Pulmonary artery endothelial cell (primary cell): ENCODE data around the gene LRRC57. TPM values are rescaled to one million over a fixed set of nuclear protein-coding genes. Genes with fewer than 3 reads are reported as not detected.

Experiments
- DNase-seq: peaks from one replicate; pipeline ENCODE4 v3.0.0-alpha.2; 2011; ENCODE audit warnings: low read depth, low spot score
- total RNA-seq: library from RNA; depleted of rRNA; stranded (reverse); fragments of >200 nt; gene quantifications from 2 replicates; pipeline ENCODE4 v1.2.3, GENCODE V29; 2014

The LRRC57 gene
- total RNA-seq, 1 donor from 2014 or later = 16.0 TPM

DNA sequence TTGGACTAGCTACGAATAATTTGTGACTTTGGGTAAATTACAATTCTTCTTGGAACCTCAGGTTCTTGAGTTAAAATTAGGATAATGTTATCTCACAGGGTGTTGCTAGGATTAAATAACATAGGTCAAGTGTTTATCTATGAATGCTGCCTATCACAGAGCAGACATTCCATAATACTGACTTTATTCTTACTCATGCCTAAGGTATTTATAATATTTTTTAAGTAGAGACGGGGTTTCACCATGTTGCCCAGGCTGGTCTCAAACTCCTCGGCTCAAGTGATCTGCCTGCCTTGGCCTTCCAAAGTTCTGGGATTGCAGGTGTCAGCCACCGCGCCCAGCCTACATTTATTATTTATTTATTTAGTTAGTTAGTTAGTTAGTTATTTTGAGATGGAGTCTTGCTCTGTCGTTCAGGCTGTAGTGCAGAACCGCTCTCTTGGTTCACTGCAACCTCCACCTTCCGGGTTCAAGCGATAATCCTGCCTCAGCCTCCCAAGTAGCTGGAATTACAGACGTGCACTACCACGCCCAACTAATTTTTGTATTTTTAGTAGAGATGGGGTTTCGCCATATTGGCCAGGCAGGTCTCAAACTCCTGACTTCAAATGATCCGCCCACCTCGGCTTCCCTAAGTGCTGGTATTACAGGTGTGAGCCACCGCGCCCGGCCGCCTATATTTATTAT lies 56.9 kb downstream of the LRRC57 start:
- no peak for DNase-seq

GRCh38 chr15:42490671-42491538 lies 57.7 kb downstream of the LRRC57 start, which contains the start of gene ZNF106:
Gene ZNF106 (minus strand): TSS chr15:42491141. CDS start chr15:42472289, 18,852 bp downstream.
- no peak for DNase-seq

GRCh38 chr15:42490291-42490670 lies 58.3 kb downstream of the LRRC57 start:
- DNase-seq = no peak

Other genes with a start within 250 kb of the LRRC57 start
- 0.21 and 0.26 TPM in 2 replicates for gene CAPN3, start 189.3 kb downstream of the LRRC57 start, total RNA-seq
- 57.2 and 78.2 TPM in 2 replicates for gene ZNF106, start 57.7 kb downstream of the LRRC57 start, total RNA-seq
- gene SNAP23, start 53.2 kb downstream of the LRRC57 start, total RNA-seq = 205 and 245 TPM in 2 replicates
- 37.9 and 45.0 TPM in 2 replicates for gene HAUS2, start within 50 bp of the LRRC57 start, total RNA-seq
- gene STARD9, start 26.8 kb upstream of the LRRC57 start, total RNA-seq = 4.8 and 6.5 TPM in 2 replicates
- 14.3 and 16.5 TPM in 2 replicates for gene CDAN1, start 188.3 kb upstream of the LRRC57 start, total RNA-seq